Esophagus muscularis mucosa (tissue), 3 donors: ENCODE data around the gene PAFAH1B2.
"Not testable (repeated sequence)": the region's sequence is repeated elsewhere in the genome, so short reads cannot be mapped to it uniquely, and the experiment has no call there.

Source experiments
- CTCF ChIP-seq, 3 experiments: fragments of 200-600 bp in 2 of 3; fragments of 450-650 bp in 1 of 3; sonication (generic) in 2 of 3; IDR thresholded peaks; one replicate each; pipeline ENCODE4 v1.5.1; 2017 to 2019; ENCODE audit warnings: antibody characterized with exemption in 3 of 3, mild to moderate bottlenecking in 2 of 3, moderate library complexity in 1 of 3
- POLR2A ChIP-seq: fragments of 450-650 bp; IDR thresholded peaks from one replicate; pipeline ENCODE4 v1.6.1; 2017; ENCODE audit warnings: antibody characterized with exemption, moderate library complexity, mild to moderate bottlenecking, low read depth

- not testable (repeated sequence) for TF ChIP-seq POLR2A; CTCF (IDR thresholded peaks at IDR 0.05)
Measured at GRCh38 chr11:117130396-117130795, 13.7 kb upstream of the PAFAH1B2 start.
